ENCODE results near the gene SLC66A2. TPM values are rescaled to one million over a fixed set of nuclear protein-coding genes. Genes with fewer than 3 reads are reported as not detected.
A peak's percentile ranks its signal among the peaks of the same experiment; 100 is the strongest.

SLC66A2 gene
- total RNA-seq, 4 donors from 2014 or later, result 56.5 to 183 (median 92.9) TPM

GRCh38 chr18:79902075-79902474 lies 49.4 kb downstream of the SLC66A2 start:
- Histone ChIP-seq H3K9me3 (peaks cover 6 to 23% of the 10 kb centered on the region in 2 donors), H3K27ac (no peak overlapping the region), H3K36me3 (peaks cover 0 to 20% (median 8%) of the 10 kb centered on the region in 4 donors), H3K4me3 (no peak overlapping the region), H3K4me1 (no peaks in the 10 kb centered on the region), H3K27me3 (no peaks in the 10 kb centered on the region)
- in situ Hi-C loops (cut with MboI; ENCODE audit: low pct_ligation_motif_present in 1 of 4, low pct_unique_long_range_greater_than_20kb in 1 of 4, low sequenced_read_pairs in 3 of 4) (no loop called here), intact Hi-C loops (cut with DNase I; ENCODE audit: low total_unique reads) (no loop called here)
- 96 to 100% methylated on average over 1 to 8 of the region's 8 CpGs for whole genome bisulfite sequencing, 2 donors (ENCODE audit: low coverage in 1 of 2)
- DNase-seq, result peak; percentile 5
- no peak for TF ChIP-seq EP300 (IDR thresholded peaks at IDR 0.05; ENCODE audit: low read depth)
- TF ChIP-seq POLR2A (IDR thresholded peaks at IDR 0.05), result no peak
- no peak for TF ChIP-seq POLR2AphosphoS5 (IDR thresholded peaks at IDR 0.05)

DNA sequence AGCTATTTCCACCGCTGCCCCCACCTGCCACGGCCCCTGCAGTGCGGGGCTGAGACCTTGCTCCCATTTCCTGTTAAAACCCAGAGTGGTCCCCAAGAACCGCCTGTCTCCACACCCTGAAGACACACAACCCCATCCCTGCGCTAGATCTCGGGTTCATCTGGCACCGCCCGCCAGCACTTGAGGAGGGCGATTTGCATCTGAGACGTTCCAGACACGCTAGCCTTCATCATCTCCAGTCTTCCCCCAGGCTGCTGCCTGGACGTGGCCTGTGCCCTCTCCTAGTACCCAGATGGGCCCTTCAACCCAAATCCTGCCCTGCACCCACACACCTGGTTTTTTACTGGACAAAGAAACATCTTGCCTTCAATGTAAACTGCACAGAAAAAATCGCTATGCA lies 49.8 kb downstream of the SLC66A2 start:
- Histone ChIP-seq H3K27me3 (no peaks in the 10 kb centered on the region), H3K27ac (no peak overlapping the region), H3K4me1 (no peaks in the 10 kb centered on the region), H3K4me3 (no peak overlapping the region), H3K36me3 (peaks cover 0 to 20% (median 8%) of the 10 kb centered on the region in 4 donors), H3K9me3 (peaks cover 10 to 27% of the 10 kb centered on the region in 2 donors)
- no peak for TF ChIP-seq POLR2A (IDR thresholded peaks at IDR 0.05)
- no peak for TF ChIP-seq POLR2AphosphoS5 (IDR thresholded peaks at IDR 0.05)
- no peak for TF ChIP-seq EP300 (IDR thresholded peaks at IDR 0.05; ENCODE audit: low read depth)
- TF ChIP-seq, protein P1, sequence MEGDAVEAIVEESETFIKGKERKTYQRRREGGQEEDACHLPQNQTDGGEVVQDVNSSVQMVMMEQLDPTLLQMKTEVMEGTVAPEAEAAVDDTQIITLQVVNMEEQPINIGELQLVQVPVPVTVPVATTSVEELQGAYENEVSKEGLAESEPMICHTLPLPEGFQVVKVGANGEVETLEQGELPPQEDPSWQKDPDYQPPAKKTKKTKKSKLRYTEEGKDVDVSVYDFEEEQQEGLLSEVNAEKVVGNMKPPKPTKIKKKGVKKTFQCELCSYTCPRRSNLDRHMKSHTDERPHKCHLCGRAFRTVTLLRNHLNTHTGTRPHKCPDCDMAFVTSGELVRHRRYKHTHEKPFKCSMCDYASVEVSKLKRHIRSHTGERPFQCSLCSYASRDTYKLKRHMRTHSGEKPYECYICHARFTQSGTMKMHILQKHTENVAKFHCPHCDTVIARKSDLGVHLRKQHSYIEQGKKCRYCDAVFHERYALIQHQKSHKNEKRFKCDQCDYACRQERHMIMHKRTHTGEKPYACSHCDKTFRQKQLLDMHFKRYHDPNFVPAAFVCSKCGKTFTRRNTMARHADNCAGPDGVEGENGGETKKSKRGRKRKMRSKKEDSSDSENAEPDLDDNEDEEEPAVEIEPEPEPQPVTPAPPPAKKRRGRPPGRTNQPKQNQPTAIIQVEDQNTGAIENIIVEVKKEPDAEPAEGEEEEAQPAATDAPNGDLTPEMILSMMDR (IDR thresholded peaks at IDR 0.05), result no peak
- 93% methylated on average over 13 of the region's 13 CpGs; no CpG with 5 or more reads in 1 of the 2 donors for WGBS, 2 donors (ENCODE audit: low coverage in 1 of 2)
- intact Hi-C loops (cut with DNase I; ENCODE audit: low total_unique reads) (no loop called here), in situ Hi-C loops (cut with MboI; ENCODE audit: low pct_ligation_motif_present in 1 of 4, low pct_unique_long_range_greater_than_20kb in 1 of 4, low sequenced_read_pairs in 3 of 4) (no loop called here)
- peak; percentile 5 for DNase-seq

DNA sequence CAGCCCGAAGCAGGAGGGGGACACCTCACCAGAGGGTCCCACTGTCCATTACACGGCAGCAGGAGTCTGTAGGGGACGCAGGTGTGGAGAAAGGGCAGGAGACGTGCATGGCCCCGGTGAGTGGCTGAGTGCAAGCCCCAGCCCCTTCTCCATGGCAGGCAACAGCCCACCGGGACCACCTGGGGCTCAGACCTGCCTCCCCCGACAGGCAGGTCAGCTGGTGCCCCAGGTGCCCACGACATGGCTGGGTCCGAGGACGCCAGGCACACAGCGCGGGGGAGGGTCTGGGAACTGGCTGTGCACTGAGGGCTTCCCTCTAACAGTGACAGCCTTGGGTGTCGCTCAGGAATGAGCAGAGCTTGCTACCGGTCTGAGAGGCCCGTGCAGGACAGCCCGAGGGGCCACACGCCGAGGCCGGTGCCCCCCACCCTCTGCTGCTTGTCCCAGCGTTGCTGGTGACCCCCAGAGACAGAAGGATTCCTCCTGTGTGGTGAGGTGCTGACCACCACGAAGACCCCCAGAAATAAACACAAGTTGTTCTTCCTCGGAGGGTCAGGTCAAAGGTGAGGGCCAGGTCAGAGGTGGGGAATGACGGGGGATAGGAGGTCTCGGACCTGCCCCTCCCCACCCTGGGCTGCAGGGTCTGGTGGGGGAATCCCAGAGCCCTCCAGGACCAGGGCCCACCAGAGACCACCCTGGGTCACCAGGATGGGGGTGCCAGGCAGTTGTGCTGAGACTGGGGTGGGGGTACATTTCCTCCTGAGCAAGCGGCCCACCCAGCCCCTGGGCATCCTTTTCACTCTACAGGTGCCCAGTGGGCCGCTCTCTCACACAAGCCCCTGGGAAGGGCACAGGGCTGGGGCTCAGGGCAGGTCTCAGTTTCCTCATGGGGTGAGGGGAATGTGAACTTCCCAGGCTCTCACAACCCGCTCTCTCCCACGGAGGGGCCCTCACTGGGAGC lies 50.6 kb downstream of the SLC66A2 start:
- Histone ChIP-seq H3K27me3 (no peaks in the 10 kb centered on the region), H3K9me3 (peaks cover 16 to 35% of the 10 kb centered on the region in 2 donors), H3K36me3 (peaks cover 0 to 20% (median 8%) of the 10 kb centered on the region in 4 donors), H3K4me3 (no peak overlapping the region), H3K4me1 (no peaks in the 10 kb centered on the region), H3K27ac (no peak overlapping the region)
- in situ Hi-C loops (cut with MboI; ENCODE audit: low pct_ligation_motif_present in 1 of 4, low pct_unique_long_range_greater_than_20kb in 1 of 4, low sequenced_read_pairs in 3 of 4), result no loop called here
- intact Hi-C loops (cut with DNase I; ENCODE audit: low total_unique reads), result no loop called here
- TF ChIP-seq POLR2AphosphoS5 (IDR thresholded peaks at IDR 0.05), result no peak
- no peak for TF ChIP-seq EP300 (IDR thresholded peaks at IDR 0.05; ENCODE audit: low read depth)
- TF ChIP-seq, protein P1 (IDR thresholded peaks at IDR 0.05), result no peak
- no peak for TF ChIP-seq POLR2A (IDR thresholded peaks at IDR 0.05)
- peak; percentile 7 for DNase-seq
- 90 to 95% methylated on average over 8 to 25 of the region's 28 CpGs for WGBS, 2 donors (ENCODE audit: low coverage in 1 of 2)

DNA sequence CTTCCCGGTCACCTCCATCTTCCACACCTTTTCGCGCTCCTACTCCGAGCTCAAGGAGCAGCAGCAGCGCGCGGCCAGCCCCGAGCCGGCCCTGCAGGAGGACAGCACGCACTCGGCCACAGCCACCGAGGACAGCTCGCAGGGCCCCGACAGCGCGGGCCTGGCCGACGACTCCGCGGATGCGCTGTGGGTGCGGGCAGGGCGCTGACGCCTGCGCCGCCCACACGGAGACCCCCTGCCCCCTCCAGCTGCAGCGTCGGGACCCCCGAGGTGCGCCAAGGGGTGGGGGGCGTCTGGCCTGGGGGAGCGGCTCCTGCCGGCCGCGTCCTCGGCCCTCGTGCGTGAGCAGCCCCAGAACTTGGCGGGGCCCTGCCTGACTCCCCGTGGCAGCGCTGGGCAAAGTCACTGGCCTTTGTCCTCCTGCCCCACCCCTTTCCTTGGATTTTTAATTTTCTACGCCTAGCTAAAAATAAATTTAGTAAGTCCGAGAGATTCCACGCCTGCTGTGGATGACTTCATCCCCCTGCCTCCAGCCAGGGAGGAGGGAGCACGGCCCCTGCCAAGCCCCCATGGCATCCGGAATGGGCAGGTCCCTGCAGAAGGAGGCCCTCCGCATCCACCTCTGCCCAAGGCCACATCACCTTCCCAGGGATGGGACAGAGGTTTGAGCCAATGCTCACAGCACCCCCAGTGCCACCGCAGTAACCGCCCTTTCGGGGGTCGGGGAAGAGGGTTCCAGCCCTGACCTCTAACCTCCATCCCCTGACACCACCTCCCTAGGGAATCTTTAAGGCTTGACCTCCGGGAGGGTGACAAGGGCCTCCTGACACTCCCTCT lies 51.6 kb downstream of the SLC66A2 start:
- 80 to 89% methylated on average over 2 to 50 of the region's 53 CpGs for WGBS, 2 donors (ENCODE audit: low coverage in 1 of 2)
- Histone ChIP-seq H3K27me3 (no peaks in the 10 kb centered on the region), H3K4me1 (no peaks in the 10 kb centered on the region), H3K9me3 (peaks cover 23 to 43% of the 10 kb centered on the region in 2 donors), H3K36me3 (peaks cover 0 to 20% (median 8%) of the 10 kb centered on the region in 4 donors), H3K27ac (no peak overlapping the region), H3K4me3 (no peak overlapping the region)
- peak; percentile 8 for TF ChIP-seq POLR2A (IDR thresholded peaks at IDR 0.05)
- no peak for TF ChIP-seq POLR2AphosphoS5 (IDR thresholded peaks at IDR 0.05)
- intact Hi-C loops (cut with DNase I; ENCODE audit: low total_unique reads), result no loop called here
- peak; percentile 6 for DNase-seq
- in situ Hi-C loops (cut with MboI; ENCODE audit: low pct_ligation_motif_present in 1 of 4, low pct_unique_long_range_greater_than_20kb in 1 of 4, low sequenced_read_pairs in 3 of 4), result no loop called here

Data from transverse colon (tissue), 4 donors.